Epidermal melanocyte (primary cell): ENCODE measurements around the gene CARNS1.

Source experiments
- DNase-seq: peaks from one replicate; pipeline ENCODE4 v3.0.0; 2011; ENCODE audit warnings: low spot score; ENCODE audit not compliant: insufficient read length

CARNS1 gene

GRCh38 chr11:67375320-67376055 lies 40.0 kb upstream of the CARNS1 start:
- no peak for DNase-seq

GRCh38 chr11:67376063-67376820 lies 39.2 kb upstream of the CARNS1 start:
- DNase-seq: no peak

GRCh38 chr11:67376873-67377808 lies 38.3 kb upstream of the CARNS1 start:
- DNase-seq: no peak

- DNase-seq: no peak
These were observed 36.9 kb upstream of the CARNS1 start for GRCh38 chr11:67378544-67378943.

GRCh38 chr11:67379061-67380058 lies 36.1 kb upstream of the CARNS1 start:
- DNase-seq: no peak

DNA sequence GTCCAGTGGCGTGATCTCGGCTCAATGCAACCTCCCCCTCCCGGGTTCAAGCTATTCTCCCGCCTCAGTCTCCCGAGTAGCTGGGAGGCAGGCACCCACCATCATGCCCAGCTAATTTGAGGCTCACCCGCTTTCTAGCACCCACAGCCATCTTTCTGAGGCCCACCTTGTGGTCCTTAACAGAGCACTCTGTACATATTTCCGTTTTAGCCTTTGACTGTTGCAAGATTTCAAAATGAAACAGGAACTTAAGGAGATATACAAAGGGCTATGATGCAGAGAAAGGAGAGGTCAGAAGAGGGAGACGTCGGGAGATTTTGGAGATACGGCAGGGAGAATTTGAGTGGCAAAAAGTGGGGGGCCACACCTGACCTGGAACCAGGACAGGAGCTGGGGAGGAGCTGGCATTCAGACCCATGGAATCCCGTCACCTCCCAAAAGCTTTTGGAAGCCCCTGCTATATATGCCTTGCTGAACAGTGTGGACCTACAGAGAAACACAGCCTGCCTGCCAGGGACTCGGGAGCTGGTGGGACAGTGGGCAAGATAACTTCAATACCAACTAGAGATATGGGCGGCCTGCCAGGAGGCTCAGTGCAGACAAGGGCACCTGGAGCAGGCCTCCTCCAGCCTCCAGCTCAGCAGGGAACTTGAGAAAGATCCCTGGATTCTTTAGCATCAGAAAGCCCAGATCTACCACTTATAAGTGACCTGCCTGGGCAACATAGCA lies 34.1 kb upstream of the CARNS1 start:
- no peak for DNase-seq

GRCh38 chr11:67382276-67383136 lies 33.0 kb upstream of the CARNS1 start:
- peak; percentile 70 for DNase-seq

GRCh38 chr11:67384851-67385366 lies 30.6 kb upstream of the CARNS1 start:
- DNase-seq: no peak

- no peak for DNase-seq
These were observed 28.4 kb upstream of the CARNS1 start for GRCh38 chr11:67387069-67387468.

- no peak for DNase-seq
These were observed 28.0 kb upstream of the CARNS1 start for GRCh38 chr11:67387518-67387917.

DNA sequence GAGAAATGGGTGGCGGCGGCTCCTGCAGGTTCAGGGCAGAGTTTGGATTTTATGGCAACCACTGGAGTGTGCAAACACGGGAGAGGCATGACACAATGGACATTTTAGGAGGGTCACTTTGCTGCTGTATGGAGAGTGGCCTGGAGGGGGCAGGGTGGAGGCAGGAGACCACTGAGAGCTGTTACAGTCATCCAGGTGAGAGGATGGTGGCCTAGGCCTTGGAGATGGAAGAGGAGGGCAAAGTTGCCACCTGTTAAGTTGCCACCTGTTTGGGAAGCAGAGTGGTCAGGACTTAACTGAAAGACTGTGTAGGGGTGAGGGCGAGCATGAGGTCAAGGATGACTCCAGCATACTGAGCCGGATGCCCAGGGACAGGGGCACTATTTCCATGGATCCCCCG lies 26.0 kb upstream of the CARNS1 start:
- DNase-seq: no peak

DNA sequence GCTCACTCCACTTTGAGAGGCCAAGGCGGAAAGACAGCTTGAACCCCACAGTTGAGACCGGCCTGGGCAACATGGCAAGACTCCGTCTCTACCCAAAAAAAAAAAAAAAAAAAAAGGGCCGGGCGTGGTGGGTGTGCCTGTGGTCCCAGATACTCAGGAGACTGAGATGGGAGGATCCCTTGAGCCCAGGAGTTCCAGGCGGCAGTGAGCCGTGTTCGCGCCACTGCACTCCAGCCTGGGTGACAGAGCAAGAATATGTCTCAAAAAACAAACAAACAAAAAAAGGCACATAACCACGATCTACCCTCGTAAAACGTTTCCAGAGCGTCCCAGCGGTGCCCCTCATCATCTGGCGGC lies 24.6 kb upstream of the CARNS1 start:
- DNase-seq: no peak

DNA sequence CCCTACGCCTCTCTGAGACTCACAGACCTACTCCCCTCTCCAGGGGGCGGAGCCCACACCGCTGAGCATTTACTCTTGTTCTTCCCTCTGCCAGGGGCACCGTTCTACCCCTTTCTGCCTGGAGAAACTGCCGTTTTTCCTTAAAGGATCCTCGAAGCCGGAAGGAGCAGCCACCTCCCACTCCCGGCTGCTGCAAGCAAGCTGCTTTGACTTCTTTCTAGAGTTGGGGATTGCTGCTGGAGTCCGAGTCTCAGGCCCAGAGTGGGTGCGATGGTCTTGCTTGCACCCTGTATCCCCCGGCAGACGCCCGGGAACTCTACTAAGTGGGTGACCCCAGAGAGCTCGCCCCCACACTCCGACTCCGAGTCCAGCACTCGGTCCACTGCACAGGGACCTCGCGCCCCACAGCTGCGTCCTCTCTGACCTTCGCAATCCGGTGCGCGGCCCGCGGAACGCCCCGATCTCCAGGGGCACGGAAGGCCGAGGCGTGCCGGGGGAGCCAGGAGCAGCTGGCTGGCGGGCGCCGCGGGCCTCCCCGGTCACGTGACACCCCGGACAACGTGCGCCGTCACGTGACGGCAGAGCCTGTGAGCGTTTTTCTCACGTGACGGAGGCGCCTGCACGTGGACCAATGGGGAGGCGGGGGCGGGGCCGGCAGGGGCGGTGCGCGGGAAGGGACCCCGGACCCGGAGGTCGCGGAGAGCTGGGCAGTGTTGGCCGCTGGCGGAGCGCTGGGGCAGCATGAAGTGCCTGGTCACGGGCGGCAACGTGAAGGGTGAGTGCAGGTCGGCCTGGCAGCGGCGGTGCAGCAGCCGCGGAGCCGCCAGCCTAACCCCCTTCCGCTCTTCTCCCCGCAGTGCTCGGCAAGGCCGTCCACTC lies 23.9 kb upstream of the CARNS1 start, which contains the start of gene RAD9A:
TSS of gene RAD9A (plus strand) at position 683 of the 879 bp plus-strand sequence. CDS start at position 742, 59 bp downstream.
- DNase-seq: peak; percentile 99

DNA sequence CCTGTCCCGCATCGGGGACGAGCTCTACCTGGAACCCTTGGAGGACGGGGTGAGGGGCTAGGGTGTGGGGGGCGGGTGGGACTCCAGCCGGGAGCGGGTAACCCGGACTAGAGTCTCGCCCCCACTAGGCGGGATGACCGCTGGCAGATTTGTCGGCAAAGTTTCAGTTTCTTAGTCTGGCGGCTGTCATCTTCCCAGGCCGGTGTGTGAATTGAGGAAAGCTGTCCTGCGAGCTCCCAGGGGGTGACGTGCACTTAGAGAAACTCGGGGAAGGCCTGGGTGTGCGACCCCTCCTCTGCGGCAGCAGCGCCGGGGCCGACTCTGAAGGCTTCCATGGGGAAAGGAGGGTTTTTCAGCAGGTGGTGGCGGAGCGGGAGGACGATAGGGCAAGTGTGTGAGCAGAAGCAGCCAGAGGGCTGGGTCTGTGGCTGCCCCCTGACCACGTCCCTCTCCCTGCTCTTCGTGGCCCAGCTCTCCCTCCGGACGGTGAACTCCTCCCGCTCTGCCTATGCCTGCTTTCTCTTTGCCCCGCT lies 23.2 kb upstream of the CARNS1 start:
- DNase-seq: no peak

GRCh38 chr11:67393437-67393836 lies 22.0 kb upstream of the CARNS1 start:
- DNase-seq: no peak

- no peak for DNase-seq
These were observed 21.5 kb upstream of the CARNS1 start for GRCh38 chr11:67393990-67394389.

DNA sequence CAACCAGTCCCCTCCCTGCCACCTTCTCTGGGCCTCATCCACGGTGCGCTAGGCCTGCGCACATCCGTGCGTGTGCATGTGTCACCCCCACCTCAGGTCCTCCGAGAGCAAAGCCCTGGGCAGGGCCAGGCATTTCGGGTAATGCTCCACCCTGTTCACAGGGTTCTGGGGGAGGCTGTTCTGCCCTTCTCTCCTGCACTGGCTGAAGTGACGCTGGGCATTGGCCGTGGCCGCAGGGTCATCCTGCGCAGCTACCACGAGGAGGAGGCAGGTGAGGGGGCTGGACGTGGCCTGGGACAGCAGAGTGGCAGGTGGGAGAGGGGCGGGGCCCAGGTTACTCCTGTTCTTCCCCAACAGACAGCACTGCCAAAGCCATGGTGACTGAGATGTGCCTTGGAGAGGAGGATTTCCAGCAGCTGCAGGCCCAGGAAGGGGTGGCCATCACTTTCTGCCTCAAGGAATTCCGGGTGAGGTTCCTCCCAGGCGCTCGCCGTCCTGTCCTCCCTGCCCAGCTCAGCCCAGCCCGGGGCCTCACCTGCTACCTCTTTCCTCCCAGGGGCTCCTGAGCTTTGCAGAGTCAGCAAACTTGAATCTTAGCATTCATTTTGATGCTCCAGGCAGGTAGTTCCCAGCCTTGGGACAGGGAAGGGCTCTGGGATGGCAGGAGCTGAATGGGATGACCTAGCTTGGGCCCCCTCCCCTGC lies 19.8 kb upstream of the CARNS1 start:
- DNase-seq: no peak
